Gastroesophageal sphincter (tissue), 4 donors: ENCODE results near the gene ALB. TPM values are rescaled to one million over a fixed set of nuclear protein-coding genes. Genes with fewer than 3 reads are reported as not detected.
"Not testable (repeated sequence)": the region's sequence is repeated elsewhere in the genome, so short reads cannot be mapped to it uniquely, and the experiment has no call there.

Experiments used
- ATAC-seq: fragments of 150-250 bp; one replicate; pipeline ENCODE4 v1.9.1; 2016; ENCODE audit warnings: mild to moderate bottlenecking, moderate library complexity
- H3K27ac ChIP-seq, 4 donors: fragments of 200-600 bp; sonication (generic) in 3 of 4; 1 replicate in 3 of 4; 2 replicates in 1 of 4; pipeline ENCODE4 v1.5.1; 2016 to 2019
- H3K27me3 ChIP-seq: fragments of 200-600 bp; sonication (generic); one replicate; pipeline ENCODE4 v1.5.1; 2019
- H3K36me3 ChIP-seq, 2 donors: fragments of 200-600 bp; sonication (generic); one replicate each; pipeline ENCODE4 v1.5.1; 2019; ENCODE audit warnings: control low read depth in 1 of 2
- H3K4me1 ChIP-seq, 3 donors: fragments of 200-600 bp; sonication (generic); 1 replicate in 2 of 3; 2 replicates in 1 of 3; pipeline ENCODE4 v1.5.1; 2016 to 2019; ENCODE audit warnings: control low read depth in 2 of 3
- H3K4me3 ChIP-seq, 2 donors: fragments of 200-600 bp; sonication (generic); one replicate each; pipeline ENCODE4 v1.5.1; 2019; ENCODE audit warnings: mild to moderate bottlenecking in 1 of 2, moderate library complexity in 1 of 2
- H3K9me3 ChIP-seq, 3 donors: fragments of 200-600 bp; sonication (generic); one replicate each; pipeline ENCODE4 v1.5.1; 2017 to 2019; ENCODE audit warnings: control low read depth in 2 of 3
- EP300 ChIP-seq: sonication (generic); formaldehyde crosslinking; IDR thresholded peaks from one replicate; pipeline ENCODE4 v1.6.1; 2017; ENCODE audit warnings: antibody characterized with exemption, mild to moderate bottlenecking
- POLR2A ChIP-seq, 2 donors: fragments of 450-650 bp; IDR thresholded peaks; one replicate each; pipeline ENCODE4 v1.6.1; 2017; ENCODE audit warnings: antibody characterized with exemption in 2 of 2, mild to moderate bottlenecking in 2 of 2, moderate library complexity in 1 of 2
- POLR2AphosphoS5 ChIP-seq: sonication (generic); formaldehyde crosslinking; IDR thresholded peaks from one replicate; pipeline ENCODE4 v1.6.1; 2017; ENCODE audit warnings: antibody characterized with exemption
- WGBS, 2 donors: methylation state at CpG; one replicate each; pipeline ENCODE4 v1.1.5; 2018; ENCODE audit warnings: low coverage in 1 of 2; 5-methylcytosine and 5-hydroxymethylcytosine counted together
- total RNA-seq, 4 donors: library from RNA; depleted of rRNA; stranded (reverse); fragments of >200 nt; gene quantifications; one replicate each; pipeline ENCODE4 v1.1.0, GENCODE V29; 2016
- TF ChIP-seq, protein P1 (sequence below), 4 experiments: fragments of 200-600 bp in 2 of 4; fragments of 450-650 bp in 2 of 4; sonication (generic) in 1 of 4; IDR thresholded peaks; one replicate each; pipeline ENCODE4 v1.5.1; 2017 to 2019; ENCODE audit warnings: antibody characterized with exemption in 4 of 4, mild to moderate bottlenecking in 2 of 4, moderate library complexity in 2 of 4

ALB gene
- under 1 TPM in 3 of 4 donors, not detected in 1; 0.27 to 0.47 (median 0.40) TPM for total RNA-seq

DNA sequence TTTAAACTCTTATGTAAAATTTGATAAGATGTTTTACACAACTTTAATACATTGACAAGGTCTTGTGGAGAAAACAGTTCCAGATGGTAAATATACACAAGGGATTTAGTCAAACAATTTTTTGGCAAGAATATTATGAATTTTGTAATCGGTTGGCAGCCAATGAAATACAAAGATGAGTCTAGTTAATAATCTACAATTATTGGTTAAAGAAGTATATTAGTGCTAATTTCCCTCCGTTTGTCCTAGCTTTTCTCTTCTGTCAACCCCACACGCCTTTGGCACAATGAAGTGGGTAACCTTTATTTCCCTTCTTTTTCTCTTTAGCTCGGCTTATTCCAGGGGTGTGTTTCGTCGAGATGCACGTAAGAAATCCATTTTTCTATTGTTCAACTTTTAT is at the start of gene ALB:
ALB (plus strand) TSS at position 246 of the 400 bp plus-strand sequence; CDS start at position 287, 41 bp downstream.
- H3K36me3 ChIP-seq, result no peaks in the 10 kb centered on the region
- TF ChIP-seq EP300, result no peak
- TF ChIP-seq, protein P1, sequence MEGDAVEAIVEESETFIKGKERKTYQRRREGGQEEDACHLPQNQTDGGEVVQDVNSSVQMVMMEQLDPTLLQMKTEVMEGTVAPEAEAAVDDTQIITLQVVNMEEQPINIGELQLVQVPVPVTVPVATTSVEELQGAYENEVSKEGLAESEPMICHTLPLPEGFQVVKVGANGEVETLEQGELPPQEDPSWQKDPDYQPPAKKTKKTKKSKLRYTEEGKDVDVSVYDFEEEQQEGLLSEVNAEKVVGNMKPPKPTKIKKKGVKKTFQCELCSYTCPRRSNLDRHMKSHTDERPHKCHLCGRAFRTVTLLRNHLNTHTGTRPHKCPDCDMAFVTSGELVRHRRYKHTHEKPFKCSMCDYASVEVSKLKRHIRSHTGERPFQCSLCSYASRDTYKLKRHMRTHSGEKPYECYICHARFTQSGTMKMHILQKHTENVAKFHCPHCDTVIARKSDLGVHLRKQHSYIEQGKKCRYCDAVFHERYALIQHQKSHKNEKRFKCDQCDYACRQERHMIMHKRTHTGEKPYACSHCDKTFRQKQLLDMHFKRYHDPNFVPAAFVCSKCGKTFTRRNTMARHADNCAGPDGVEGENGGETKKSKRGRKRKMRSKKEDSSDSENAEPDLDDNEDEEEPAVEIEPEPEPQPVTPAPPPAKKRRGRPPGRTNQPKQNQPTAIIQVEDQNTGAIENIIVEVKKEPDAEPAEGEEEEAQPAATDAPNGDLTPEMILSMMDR (IDR thresholded peaks at IDR 0.05), result no peak
- TF ChIP-seq POLR2AphosphoS5, result no peak
- no peak for TF ChIP-seq POLR2A (IDR thresholded peaks at IDR 0.05)
- WGBS, 2 donors, result 81 to 90% methylated on average over 6 to 7 of the region's 7 CpGs
- ATAC-seq, result no peak
- H3K4me3 ChIP-seq, result no peak within 1 kb of the TSS
- no peak within 1 kb of the TSS for H3K27ac ChIP-seq
- H3K4me1 ChIP-seq, result no peaks in the 10 kb centered on the region
- no peaks in the 10 kb centered on the region for H3K27me3 ChIP-seq
- no peaks in the 10 kb centered on the region for H3K9me3 ChIP-seq

DNA sequence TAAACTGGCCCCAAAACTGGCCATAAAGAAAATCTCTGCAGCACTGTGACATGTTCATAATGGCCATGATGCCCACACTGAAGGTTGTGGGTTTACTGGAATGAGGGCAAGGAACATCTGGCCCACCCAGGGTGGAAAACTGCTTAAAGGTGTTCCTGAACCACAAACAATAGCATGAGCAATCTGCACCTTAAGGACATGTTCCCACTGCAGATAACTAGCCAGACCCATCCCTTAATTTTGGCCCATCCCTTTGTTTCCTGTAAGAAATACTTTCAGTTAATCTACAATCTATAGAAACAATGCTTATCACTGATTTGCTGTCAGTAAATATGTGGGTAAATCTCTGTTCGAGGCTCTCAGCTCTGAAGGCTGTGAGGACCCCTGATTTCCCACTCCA is 46.9 kb upstream of the ALB start:
- not testable (repeated sequence) for H3K27ac ChIP-seq, H3K4me3 ChIP-seq, H3K27me3 ChIP-seq, H3K4me1 ChIP-seq, ATAC-seq, H3K36me3 ChIP-seq
- 67 to 75% methylated on average over 1 of the region's 1 CpG for WGBS, 2 donors
- H3K9me3 ChIP-seq, result peaks cover 0 to 22% (median 0%) of the 10 kb centered on the region in 3 donors

DNA sequence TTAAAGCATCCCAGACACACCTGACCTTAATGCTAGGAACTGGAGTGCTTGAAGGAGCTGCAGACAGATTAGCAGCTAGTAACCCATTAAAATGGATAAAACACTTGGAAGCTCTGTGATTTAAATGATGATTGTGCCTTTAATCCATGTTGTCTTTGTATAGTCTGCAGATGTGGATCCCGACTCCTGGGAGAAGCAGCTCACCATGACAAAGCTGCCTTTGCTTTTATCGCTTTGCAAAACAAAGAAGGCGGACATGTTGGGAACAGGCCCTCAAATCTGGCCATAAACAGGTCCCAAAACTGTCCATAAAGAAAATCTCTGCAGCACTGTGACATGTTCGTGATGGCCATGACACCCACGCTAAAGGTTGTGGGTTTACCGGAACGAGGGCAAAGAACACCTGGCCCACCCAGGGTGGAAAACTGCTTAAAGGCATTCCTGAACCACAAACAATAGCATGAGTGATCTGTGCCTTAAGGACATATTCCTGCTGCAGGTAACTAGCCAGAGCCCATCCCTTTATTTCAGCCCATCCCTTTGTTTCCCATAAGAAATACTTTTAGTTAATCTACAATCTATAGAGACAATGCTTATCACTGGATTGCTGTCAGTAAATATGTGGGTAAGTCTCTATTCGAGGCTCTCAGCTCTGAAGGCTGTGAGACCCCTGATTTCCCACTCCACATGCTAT is 34.4 kb upstream of the ALB start:
- ATAC-seq, H3K9me3 ChIP-seq: not testable (repeated sequence)
- WGBS, 2 donors, result 88 to 91% methylated on average over 8 of the region's 8 CpGs

DNA sequence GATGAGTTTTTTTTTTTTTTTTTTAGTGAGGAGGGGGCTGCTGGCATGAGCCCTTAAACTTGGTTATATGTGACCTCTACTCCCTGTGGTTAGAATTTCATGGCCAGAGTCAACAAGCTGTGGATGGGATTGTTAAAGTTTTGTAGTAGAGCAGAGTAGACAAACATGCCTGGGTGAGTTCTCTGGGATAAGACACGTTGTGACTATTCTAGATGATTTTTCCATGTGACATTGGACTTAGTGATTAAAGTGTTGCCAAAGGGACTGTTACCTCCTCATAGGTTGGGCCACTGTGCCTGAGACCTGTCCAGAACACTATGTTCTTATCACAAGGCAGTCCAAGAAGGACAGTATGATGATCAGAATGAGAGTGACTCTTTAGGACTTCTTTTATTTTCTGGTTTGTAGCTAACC is 28.8 kb upstream of the ALB start:
- Histone ChIP-seq H3K27me3 (no peaks in the 10 kb centered on the region), H3K4me3 (no peak overlapping the region), H3K36me3 (no peaks in the 10 kb centered on the region), H3K4me1 (no peaks in the 10 kb centered on the region), H3K27ac (no peak overlapping the region), H3K9me3 (no peaks in the 10 kb centered on the region)
- WGBS, 2 donors, result 44 to 55% methylated on average over 1 of the region's 1 CpG
- ATAC-seq, result no peak
- TF ChIP-seq EP300, result no peak
- TF ChIP-seq POLR2AphosphoS5, result no peak
- TF ChIP-seq POLR2A (IDR thresholded peaks at IDR 0.05), result no peak
- TF ChIP-seq, protein P1 (IDR thresholded peaks at IDR 0.05), result no peak

More for the DNA sequence above, 34.4 kb upstream of the ALB start:
- H3K27ac ChIP-seq, H3K27me3 ChIP-seq, H3K4me1 ChIP-seq, H3K36me3 ChIP-seq, H3K4me3 ChIP-seq: not testable (repeated sequence)

DNA sequence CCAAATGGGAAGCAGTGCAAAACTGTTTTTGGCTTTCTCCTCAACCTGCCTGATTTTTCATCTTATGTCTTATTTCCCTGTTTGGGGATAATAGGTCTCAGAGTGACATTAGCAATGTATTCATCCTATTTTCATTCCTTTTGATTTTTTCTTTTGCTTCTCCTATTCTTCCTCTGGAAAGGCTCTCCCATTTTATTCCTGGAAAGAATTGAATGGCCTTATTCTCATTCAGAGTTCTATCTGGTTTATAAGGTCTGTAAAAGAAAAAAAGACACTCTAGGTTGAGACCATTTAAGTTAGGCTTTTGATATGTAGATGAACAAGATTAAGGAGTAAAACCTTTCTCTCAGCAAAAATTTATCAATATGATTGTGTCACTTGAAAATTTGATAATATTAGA is 27.8 kb upstream of the ALB start:
- ATAC-seq, result no peak
- TF ChIP-seq POLR2AphosphoS5 (no peak), POLR2A (IDR thresholded peaks at IDR 0.05) (no peak), EP300 (no peak)
- TF ChIP-seq, protein P1 (IDR thresholded peaks at IDR 0.05), result no peak
- Histone ChIP-seq H3K27me3 (no peaks in the 10 kb centered on the region), H3K4me3 (no peak overlapping the region), H3K27ac (no peak overlapping the region), H3K4me1 (no peaks in the 10 kb centered on the region), H3K9me3 (no peaks in the 10 kb centered on the region), H3K36me3 (no peaks in the 10 kb centered on the region)

DNA sequence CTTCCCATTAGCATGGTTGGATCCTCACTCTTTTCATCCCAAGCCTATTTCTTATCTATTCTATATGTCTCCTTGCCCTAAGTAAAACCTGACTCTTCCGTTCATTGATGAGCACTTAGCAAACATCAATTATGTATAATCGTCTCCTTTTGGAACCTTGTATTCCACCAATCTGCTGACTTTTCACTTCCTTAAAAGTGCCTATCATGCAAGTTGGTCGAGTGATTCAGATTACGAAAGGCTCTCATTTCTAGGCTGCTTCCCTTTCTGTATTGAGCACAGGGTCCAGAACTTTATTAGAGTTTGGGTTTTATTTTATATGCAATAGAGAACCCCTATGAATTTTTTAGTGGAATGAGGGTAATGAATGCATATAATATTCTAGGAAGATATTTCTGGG is 27.1 kb upstream of the ALB start:
- no peak for TF ChIP-seq POLR2AphosphoS5
- TF ChIP-seq, protein P1 (IDR thresholded peaks at IDR 0.05), result no peak
- no peak for TF ChIP-seq POLR2A (IDR thresholded peaks at IDR 0.05)
- no peak for TF ChIP-seq EP300
- ATAC-seq, result no peak
- 79 to 87% methylated on average over 4 of the region's 4 CpGs for WGBS, 2 donors
- Histone ChIP-seq H3K36me3 (no peaks in the 10 kb centered on the region), H3K27me3 (no peaks in the 10 kb centered on the region), H3K27ac (no peak overlapping the region), H3K9me3 (no peaks in the 10 kb centered on the region), H3K4me1 (no peaks in the 10 kb centered on the region), H3K4me3 (no peak overlapping the region)
